GM18520 (cell line): ENCODE data around the gene CCDC183.
"Not testable (repeated sequence)": the region's sequence is repeated elsewhere in the genome, so short reads cannot be mapped to it uniquely, and the experiment has no call there.

Experiments used
- ATAC-seq: cut with Tn5 transposase; IDR thresholded peaks from one replicate; pipeline ENCODE4 v1.9.1; 2021; ENCODE audit not compliant: unreplicated experiment

The CCDC183 gene

GRCh38 chr9:136796238-136796774 is at the start of gene CCDC183:
Gene CCDC183 (plus strand): TSS chr9:136796338. CDS start chr9:136796398, 60 bp downstream.
- no peak for ATAC-seq

DNA sequence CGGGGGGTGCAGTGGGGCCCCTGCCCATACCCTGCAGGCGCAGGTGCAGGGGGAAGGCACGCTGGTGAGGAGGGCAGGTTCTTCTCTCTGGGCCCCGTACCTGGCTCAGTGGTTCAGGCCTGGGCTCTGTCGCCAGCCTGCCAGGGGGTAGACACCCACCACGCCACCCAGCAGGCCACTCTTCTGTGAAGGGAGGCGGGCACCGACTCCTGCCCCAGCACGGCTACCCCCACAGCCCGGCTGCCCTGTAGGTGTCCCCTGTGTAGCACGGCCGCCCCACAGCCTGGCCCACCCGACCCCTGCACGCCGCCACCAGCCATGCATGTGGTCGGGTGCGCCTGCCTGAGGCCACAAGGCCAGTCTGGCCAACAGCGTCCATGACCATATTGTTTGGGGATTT is 49.5 kb upstream of the CCDC183 start:
- no peak for ATAC-seq

DNA sequence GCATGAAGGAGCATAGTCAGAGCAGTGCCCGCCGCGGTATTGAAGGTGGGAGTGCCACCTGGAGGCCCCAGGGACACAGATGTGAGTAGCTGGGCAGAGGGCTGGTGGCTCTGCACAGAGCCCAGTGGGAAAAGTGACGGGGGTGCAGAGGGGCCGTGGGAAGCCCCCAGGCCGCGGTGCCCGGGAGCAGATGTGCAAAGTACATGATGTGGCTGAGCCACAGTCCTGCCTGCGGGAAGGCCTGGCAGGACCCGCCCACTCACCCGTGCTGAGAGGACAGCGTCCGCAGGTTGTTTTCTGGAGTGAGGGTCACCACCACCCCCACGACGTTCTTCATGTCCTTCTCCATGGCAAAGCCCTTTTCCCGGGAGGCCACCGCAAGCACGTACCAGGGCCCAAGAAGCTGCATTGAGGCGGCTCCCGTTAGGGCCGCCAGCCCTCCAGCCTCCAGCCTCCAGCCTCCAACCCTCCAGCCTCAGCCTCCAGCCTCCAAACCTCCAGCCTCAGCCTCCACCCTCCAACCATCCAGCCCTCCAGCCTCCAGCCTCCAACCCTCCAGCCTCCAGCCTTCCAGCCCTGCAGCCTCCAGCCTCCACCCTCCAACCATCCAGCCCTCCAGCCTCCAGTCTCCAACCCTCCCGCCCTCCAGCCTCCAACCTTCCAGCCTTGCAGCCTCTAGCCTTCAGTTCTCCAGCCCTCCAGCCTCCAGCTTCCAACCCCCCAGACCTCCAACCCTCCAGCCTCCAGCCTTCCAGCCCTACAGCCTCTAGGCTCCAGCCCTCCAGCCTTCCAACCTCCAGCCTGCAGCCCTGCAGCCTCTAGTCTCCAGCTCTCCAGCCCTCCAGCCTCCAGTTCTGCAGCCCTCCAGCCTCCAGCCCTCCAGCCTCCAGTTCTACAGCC is 48.7 kb upstream of the CCDC183 start:
- ATAC-seq, result no peak

DNA sequence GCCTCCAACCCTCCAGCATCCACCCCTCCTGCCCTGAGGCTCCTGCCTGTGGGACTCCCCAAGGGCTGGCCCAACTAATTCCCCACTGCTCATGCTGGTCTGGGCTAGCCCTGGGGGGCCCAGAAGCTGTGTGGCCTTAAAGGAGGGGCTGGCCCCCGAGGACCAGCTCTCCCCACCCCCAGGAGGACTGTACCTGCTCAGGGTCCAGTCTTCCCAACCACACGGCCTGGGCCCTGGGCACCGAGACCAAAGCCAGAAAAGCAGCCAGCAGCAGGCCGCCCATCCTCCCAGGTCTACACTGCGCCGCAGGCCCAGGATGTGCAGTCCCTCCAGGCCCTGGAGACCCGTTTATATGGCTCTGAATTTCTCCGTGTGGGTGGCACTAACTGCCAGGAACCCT is 47.9 kb upstream of the CCDC183 start, which contains the start of gene LCN6:
Gene LCN6, minus strand, starts transcription at position 325 of the 400 bp plus-strand sequence. Its CDS starts 42 bp downstream, at position 283.
- ATAC-seq, result no peak

DNA sequence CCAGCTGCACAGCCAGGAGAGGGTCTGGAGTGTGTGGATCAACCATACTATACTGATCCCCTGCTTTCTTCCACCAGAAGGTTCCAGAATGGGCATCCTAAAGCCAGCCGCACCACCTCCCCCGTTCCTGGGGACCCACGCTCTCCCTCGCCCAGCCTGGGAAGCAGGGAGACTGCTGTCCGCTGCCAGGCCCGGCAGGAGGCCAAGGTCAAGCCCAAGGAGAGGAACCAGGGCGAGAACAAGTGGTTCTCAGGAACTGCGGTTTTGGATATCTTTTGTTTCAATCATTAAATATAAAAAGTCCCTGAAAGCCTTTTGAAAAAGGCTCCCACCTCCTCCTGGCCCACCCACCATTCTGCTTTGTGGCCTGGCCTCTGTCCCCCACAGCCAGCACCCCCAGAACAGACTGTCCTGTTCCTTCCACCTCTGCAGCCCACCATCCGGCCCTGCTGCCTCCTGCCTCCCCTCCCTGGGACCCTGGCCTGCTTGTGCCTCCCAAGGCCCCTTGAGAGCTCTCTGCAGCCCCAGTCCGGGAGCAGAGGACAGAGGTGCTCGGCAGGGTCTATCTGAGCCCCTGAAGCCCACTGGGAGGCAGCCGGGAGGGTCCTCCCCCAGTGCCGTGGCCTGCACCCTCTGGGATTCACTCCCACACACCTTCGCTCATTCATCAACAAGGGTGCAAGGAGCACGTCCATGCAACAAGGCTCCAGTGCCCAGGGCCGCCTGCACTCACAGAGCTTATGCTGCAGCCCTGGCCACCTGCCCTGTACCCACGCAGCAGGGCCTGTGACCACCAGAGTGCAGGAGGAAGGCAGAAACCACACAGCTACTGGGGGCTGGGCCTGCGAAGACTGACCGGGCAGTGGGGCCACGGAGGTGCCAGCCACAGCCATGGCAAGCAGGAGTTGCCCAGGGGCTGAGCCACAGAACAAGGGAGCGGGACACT is 47.2 kb upstream of the CCDC183 start:
- ATAC-seq, result no peak

DNA sequence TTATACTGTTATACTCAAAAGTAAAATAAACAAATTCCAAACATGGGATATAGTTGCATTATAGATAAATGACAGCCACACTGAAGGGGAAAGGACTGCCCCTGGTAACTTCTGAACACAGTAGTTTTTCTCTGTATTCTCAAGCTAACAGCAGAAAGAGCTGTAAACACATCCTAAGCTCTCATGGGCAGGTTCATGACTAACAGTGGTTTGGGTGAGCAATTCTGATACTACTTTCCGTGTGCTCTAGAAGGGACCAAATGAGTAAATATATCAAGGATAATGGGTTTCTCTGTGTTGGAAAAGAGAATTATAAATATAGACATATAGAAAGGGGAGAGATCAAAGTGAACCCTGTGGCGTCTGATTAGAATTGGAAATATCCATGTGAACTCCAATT is 45.6 kb upstream of the CCDC183 start:
- ATAC-seq, result no peak

- ATAC-seq, result no peak
Observed at GRCh38 chr9:136751244-136751643, 44.9 kb upstream of the CCDC183 start.

GRCh38 chr9:136751814-136752213 is 44.3 kb upstream of the CCDC183 start:
- no peak for ATAC-seq

DNA sequence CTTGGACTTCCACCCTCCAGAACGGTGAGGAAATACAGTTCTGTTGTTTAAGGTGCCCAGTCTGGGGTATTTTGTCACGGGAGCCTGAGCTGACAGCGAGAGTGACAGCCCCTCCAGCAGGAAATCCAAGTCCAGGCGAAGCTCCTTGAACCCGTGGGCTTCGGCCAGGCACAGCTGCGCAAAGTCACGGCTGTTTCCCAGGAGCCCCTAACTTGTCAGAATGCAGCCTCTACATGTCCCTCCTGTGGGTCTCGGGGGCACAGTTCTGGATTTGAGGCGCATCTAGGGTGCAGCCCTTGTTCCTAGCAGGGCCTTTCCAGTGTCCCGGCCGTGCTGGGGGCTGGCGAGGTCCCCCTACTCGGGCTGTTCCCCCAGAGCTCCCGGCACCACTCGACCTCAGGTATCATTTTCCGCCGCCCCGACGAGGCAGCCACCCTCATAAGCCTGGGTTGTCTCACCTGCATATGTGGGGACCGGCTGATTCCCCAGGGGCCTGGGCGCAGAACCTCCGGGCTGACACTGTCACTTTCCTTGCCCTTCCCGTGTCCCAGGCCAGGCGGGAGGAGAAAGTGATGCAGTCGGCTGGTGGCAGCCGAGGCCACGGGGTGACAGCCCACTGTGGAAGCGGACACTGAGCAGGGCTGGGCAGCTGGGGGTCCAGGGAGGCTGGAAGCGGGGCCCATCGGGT is 42.6 kb upstream of the CCDC183 start:
- ATAC-seq, result no peak

GRCh38 chr9:136754059-136754572 is 42.0 kb upstream of the CCDC183 start:
- ATAC-seq, result no peak

DNA sequence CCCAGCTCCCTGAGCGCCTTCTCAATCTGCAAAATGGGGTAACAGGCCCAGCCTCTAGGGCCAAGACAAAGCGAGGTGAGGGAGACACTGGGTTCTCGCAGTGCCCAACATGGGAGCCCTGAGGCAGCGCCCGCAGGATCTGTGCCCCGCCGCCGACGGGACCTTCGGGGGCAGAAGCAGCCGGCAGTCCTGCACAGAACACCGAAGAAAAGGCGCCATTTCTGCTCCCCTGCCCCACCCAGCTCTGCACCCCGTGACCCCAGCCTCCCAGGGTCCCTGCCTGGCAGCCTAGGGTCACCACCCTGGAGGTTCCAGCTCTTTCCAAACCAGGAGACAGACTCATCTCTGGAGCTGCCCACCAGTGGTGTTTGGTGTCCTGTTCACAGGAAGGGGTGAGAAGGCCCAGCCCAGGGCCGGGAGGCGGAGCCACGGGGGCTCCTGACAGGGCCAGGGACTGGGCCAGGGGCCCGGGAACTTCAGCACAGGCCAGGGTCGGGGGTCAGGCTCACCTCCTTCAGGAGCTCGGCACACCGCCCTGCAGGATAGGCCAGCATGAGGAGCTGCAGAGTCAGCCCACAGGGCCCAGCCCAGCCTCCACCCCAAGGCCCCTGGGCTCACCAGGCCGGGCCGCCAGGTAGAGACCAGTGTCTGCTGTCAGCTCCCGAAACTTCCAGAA is 41.4 kb upstream of the CCDC183 start:
- ATAC-seq, result no peak

- not testable (repeated sequence) for ATAC-seq
Observed at GRCh38 chr9:136755302-136756133, 40.6 kb upstream of the CCDC183 start.

GRCh38 chr9:136756134-136756438 is 40.1 kb upstream of the CCDC183 start:
- ATAC-seq, result no peak

- no peak for ATAC-seq
Observed at GRCh38 chr9:136756836-136757235, 39.3 kb upstream of the CCDC183 start.

DNA sequence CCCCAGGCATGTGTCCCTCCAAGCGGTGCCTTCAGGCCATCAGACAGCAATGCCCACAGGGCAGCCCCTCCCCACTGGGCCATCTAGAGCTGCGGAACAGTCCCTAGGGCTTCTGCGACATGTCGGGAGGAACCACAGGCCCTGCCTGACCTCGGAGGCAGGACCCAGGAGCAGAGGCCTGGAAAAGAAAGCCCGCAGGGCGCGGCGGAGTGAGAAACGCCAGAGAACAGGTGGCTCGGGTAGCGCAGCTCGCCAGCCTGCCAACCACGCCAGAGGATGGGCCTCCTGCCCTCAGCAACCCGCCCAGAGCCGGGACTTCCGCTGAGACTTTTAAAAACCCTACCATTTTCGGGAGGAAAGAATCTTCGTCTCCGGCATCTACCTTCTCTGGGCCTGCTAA is 38.8 kb upstream of the CCDC183 start:
- no peak for ATAC-seq

GRCh38 chr9:136757751-136758140 is 38.4 kb upstream of the CCDC183 start:
- ATAC-seq, result no peak

DNA sequence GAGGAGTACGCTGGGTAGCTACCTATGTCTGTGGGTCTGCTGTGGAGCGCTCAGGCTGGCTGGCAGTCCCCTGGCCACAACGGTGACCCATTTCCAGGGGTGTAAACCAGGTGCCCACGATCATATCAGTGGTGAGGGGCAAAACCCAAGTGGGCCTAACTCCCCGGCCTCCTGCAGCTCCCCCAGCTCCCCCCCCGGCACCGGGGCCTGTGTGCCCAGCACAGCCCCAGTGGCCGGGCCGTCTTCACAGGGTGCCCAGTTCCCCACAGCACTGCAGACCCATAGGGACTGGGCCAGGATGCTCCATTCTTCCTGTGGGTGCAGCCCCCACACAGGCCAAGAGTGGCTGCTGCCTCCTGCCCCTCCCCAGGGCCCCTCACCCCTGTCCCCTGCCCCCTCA is 37.1 kb upstream of the CCDC183 start:
- no peak for ATAC-seq

- no peak for ATAC-seq
Observed at GRCh38 chr9:136759436-136760325, 36.5 kb upstream of the CCDC183 start.
